ENCODE results near the gene GPT2. TPM values are rescaled to one million over a fixed set of nuclear protein-coding genes. Genes with fewer than 3 reads are reported as not detected.

GPT2 gene
- total RNA-seq, 2 donors from 2014 or later = 36.5 to 38.2 TPM

GRCh38 chr16:46895399-46896313, 11.5 kb downstream of the GPT2 start:
- Mint-ChIP-seq H3K36me3 (ENCODE audit: insufficient read depth in 2 of 2) (no peaks in the 10 kb centered on the region), H3K27ac (no peak overlapping the region)

GRCh38 chr16:46896314-46896968, 12.3 kb downstream of the GPT2 start:
- peaks cover 7% of the 10 kb centered on the region for H3K4me1 Mint-ChIP-seq (ENCODE audit: low read depth)
- H3K36me3 Mint-ChIP-seq (ENCODE audit: insufficient read depth in 2 of 2) = no peaks in the 10 kb centered on the region
- no peak overlapping the region for H3K4me3 Mint-ChIP-seq
- ATAC-seq (replicated peaks in 1 of 2) (no peak), DNase-seq (no peak)
- no peaks in the 10 kb centered on the region for H3K27me3 Mint-ChIP-seq (ENCODE audit: low read depth)
- no peaks in the 10 kb centered on the region for H3K9me3 Mint-ChIP-seq
- H3K27ac Mint-ChIP-seq = no peak overlapping the region

More at GRCh38 chr16:46895399-46896313, 11.5 kb downstream of the GPT2 start:
- no peak for DNase-seq
- H3K4me1 Mint-ChIP-seq (ENCODE audit: low read depth) = peaks cover 7% of the 10 kb centered on the region
- no peak for ATAC-seq (replicated peaks in 1 of 2)
- no peaks in the 10 kb centered on the region for H3K9me3 Mint-ChIP-seq
- H3K27me3 Mint-ChIP-seq (ENCODE audit: low read depth) = no peaks in the 10 kb centered on the region
- no peak overlapping the region for H3K4me3 Mint-ChIP-seq

- ATAC-seq (replicated peaks in 1 of 2) (no peak), DNase-seq (no peak)
- no peak overlapping the region for H3K4me3 Mint-ChIP-seq
- no peaks in the 10 kb centered on the region for H3K9me3 Mint-ChIP-seq
- no peaks in the 10 kb centered on the region for H3K4me1 Mint-ChIP-seq (ENCODE audit: low read depth)
- H3K27me3 Mint-ChIP-seq (ENCODE audit: low read depth) = no peaks in the 10 kb centered on the region
- no peak overlapping the region for H3K27ac Mint-ChIP-seq
- H3K36me3 Mint-ChIP-seq (ENCODE audit: insufficient read depth in 2 of 2) = peaks cover 0 to 2% of the 10 kb centered on the region in 2 donors
These were observed 13.3 kb downstream of the GPT2 start for GRCh38 chr16:46897471-46897870.

- ATAC-seq (replicated peaks in 1 of 2) (no peak), DNase-seq (no peak)
These were observed 13.8 kb downstream of the GPT2 start for GRCh38 chr16:46898006-46898405.

GRCh38 chr16:46899443-46900143, 15.4 kb downstream of the GPT2 start:
- Mint-ChIP-seq H3K4me3 (no peak overlapping the region), H3K9me3 (no peaks in the 10 kb centered on the region), H3K4me1 (ENCODE audit: low read depth) (no peaks in the 10 kb centered on the region), H3K36me3 (ENCODE audit: insufficient read depth in 2 of 2) (peaks cover 0 to 6% of the 10 kb centered on the region in 2 donors), H3K27me3 (ENCODE audit: low read depth) (no peaks in the 10 kb centered on the region), H3K27ac (no peak overlapping the region)
- DNase-seq = no peak
- no peak for ATAC-seq (replicated peaks in 1 of 2)

More at GRCh38 chr16:46898006-46898405, 13.8 kb downstream of the GPT2 start:
- H3K4me1 Mint-ChIP-seq (ENCODE audit: low read depth) = no peaks in the 10 kb centered on the region
- no peaks in the 10 kb centered on the region for H3K9me3 Mint-ChIP-seq
- peaks cover 0 to 2% of the 10 kb centered on the region in 2 donors for H3K36me3 Mint-ChIP-seq (ENCODE audit: insufficient read depth in 2 of 2)
- no peak overlapping the region for H3K27ac Mint-ChIP-seq
- H3K4me3 Mint-ChIP-seq = no peak overlapping the region
- no peaks in the 10 kb centered on the region for H3K27me3 Mint-ChIP-seq (ENCODE audit: low read depth)

GRCh38 chr16:46900455-46901235, 16.5 kb downstream of the GPT2 start:
- ATAC-seq (replicated peaks in 1 of 2) (no peak), DNase-seq (no peak)
- Mint-ChIP-seq H3K27ac (no peak overlapping the region), H3K36me3 (ENCODE audit: insufficient read depth in 2 of 2) (peaks cover 0 to 6% of the 10 kb centered on the region in 2 donors), H3K27me3 (ENCODE audit: low read depth) (no peaks in the 10 kb centered on the region), H3K4me3 (no peak overlapping the region), H3K4me1 (ENCODE audit: low read depth) (no peaks in the 10 kb centered on the region), H3K9me3 (no peaks in the 10 kb centered on the region)

- H3K4me1 Mint-ChIP-seq (ENCODE audit: low read depth) = no peaks in the 10 kb centered on the region
- no peak overlapping the region for H3K4me3 Mint-ChIP-seq
- no peak for ATAC-seq (replicated peaks in 1 of 2)
- H3K36me3 Mint-ChIP-seq (ENCODE audit: insufficient read depth in 2 of 2) = peaks cover 0 to 6% of the 10 kb centered on the region in 2 donors
- no peak overlapping the region for H3K27ac Mint-ChIP-seq
- DNase-seq = no peak
- no peaks in the 10 kb centered on the region for H3K9me3 Mint-ChIP-seq
- no peaks in the 10 kb centered on the region for H3K27me3 Mint-ChIP-seq (ENCODE audit: low read depth)
These were observed 17.5 kb downstream of the GPT2 start for GRCh38 chr16:46901709-46902108.

GRCh38 chr16:46903255-46903905, 19.2 kb downstream of the GPT2 start:
- no peaks in the 10 kb centered on the region for H3K9me3 Mint-ChIP-seq
- no peaks in the 10 kb centered on the region for H3K27me3 Mint-ChIP-seq (ENCODE audit: low read depth)
- DNase-seq (no peak), ATAC-seq (replicated peaks in 1 of 2) (no peak)
- H3K4me1 Mint-ChIP-seq (ENCODE audit: low read depth) = no peaks in the 10 kb centered on the region
- H3K27ac Mint-ChIP-seq = no peak overlapping the region
- H3K4me3 Mint-ChIP-seq = no peak overlapping the region
- peaks cover 0 to 6% of the 10 kb centered on the region in 2 donors for H3K36me3 Mint-ChIP-seq (ENCODE audit: insufficient read depth in 2 of 2)

- H3K4me3 Mint-ChIP-seq = no peak overlapping the region
- DNase-seq = no peak
- H3K27me3 Mint-ChIP-seq (ENCODE audit: low read depth) = no peaks in the 10 kb centered on the region
- no peak overlapping the region for H3K27ac Mint-ChIP-seq
- H3K36me3 Mint-ChIP-seq (ENCODE audit: insufficient read depth in 2 of 2) = peaks cover 0 to 6% of the 10 kb centered on the region in 2 donors
- ATAC-seq (replicated peaks in 1 of 2) = no peak
- peaks cover 4% of the 10 kb centered on the region for H3K4me1 Mint-ChIP-seq (ENCODE audit: low read depth)
- H3K9me3 Mint-ChIP-seq = no peaks in the 10 kb centered on the region
These were observed 20.3 kb downstream of the GPT2 start for GRCh38 chr16:46904471-46904870.

- Mint-ChIP-seq H3K36me3 (ENCODE audit: insufficient read depth in 2 of 2) (peaks cover 3 to 11% of the 10 kb centered on the region in 2 donors), H3K4me1 (ENCODE audit: low read depth) (peaks cover 13% of the 10 kb centered on the region), H3K27me3 (ENCODE audit: low read depth) (no peaks in the 10 kb centered on the region), H3K4me3 (no peak overlapping the region), H3K9me3 (no peaks in the 10 kb centered on the region), H3K27ac (no peak overlapping the region)
- ATAC-seq (replicated peaks in 1 of 2) (no peak), DNase-seq (no peak)
These were observed 22.3 kb downstream of the GPT2 start for GRCh38 chr16:46906360-46907060.

- Mint-ChIP-seq H3K36me3 (ENCODE audit: insufficient read depth in 2 of 2) (peaks cover 3 to 10% of the 10 kb centered on the region in 2 donors), H3K4me1 (ENCODE audit: low read depth) (peaks cover 13% of the 10 kb centered on the region), H3K27ac (no peak overlapping the region), H3K27me3 (ENCODE audit: low read depth) (no peaks in the 10 kb centered on the region), H3K9me3 (no peaks in the 10 kb centered on the region), H3K4me3 (no peak overlapping the region)
- DNase-seq = no peak
- ATAC-seq (replicated peaks in 1 of 2) = no peak
These were observed 23.1 kb downstream of the GPT2 start for GRCh38 chr16:46907061-46907774.
